DND-41 (cell line): ENCODE results near the gene HUNK.

Source experiments
- ATAC-seq: fragments of 200-7000 bp; cut with Tn5 transposase; 3 replicates; pipeline ENCODE4 v1.9.1; 2021; ENCODE audit warnings: low read depth; ENCODE audit not compliant: insufficient read depth
- DNase-seq: peaks from one replicate; pipeline ENCODE4 v3.0.0-alpha.2; 2020
- H2AFZ ChIP-seq: 2 replicates; pipeline ENCODE4 v1.6.0; 2012; ENCODE audit warnings: low read depth, low read length
- H3K27ac ChIP-seq: 2 replicates; pipeline ENCODE4 v1.5.1; 2012; ENCODE audit warnings: low read length, inconsistent platforms
- H3K27me3 ChIP-seq: fragments of 200-600 bp; sonication (generic); 2 replicates; pipeline ENCODE4 v1.6.0; 2012; ENCODE audit warnings: low read length, mild to moderate bottlenecking, inconsistent platforms; ENCODE audit not compliant: insufficient read depth, poor library complexity
- H3K36me3 ChIP-seq: 2 replicates; pipeline ENCODE4 v1.5.1; 2012; ENCODE audit warnings: low read length, inconsistent platforms; ENCODE audit not compliant: insufficient read depth
- H3K4me1 ChIP-seq: 2 replicates; pipeline ENCODE4 v1.5.1; 2012; ENCODE audit warnings: mild to moderate bottlenecking, low read length; ENCODE audit not compliant: insufficient read depth
- H3K4me2 ChIP-seq: 2 replicates; pipeline ENCODE4 v1.6.0; 2012; ENCODE audit warnings: mild to moderate bottlenecking, moderate library complexity, low read length, inconsistent platforms; ENCODE audit not compliant: insufficient read depth
- H3K4me3 ChIP-seq, 2 experiments: fragments of 200-600 bp in 1 of 2; shearing (Covaris generic) in 1 of 2; 2 replicates each; pipeline ENCODE4 v1.5.1; 2012 to 2016; ENCODE audit warnings: inconsistent platforms in 2 of 2, low read length in 2 of 2, mild to moderate bottlenecking in 2 of 2, low read depth in 1 of 2, moderate library complexity in 1 of 2
- H3K79me2 ChIP-seq: 2 replicates; pipeline ENCODE4 v1.6.0; 2012; ENCODE audit warnings: low read length, inconsistent platforms; ENCODE audit not compliant: insufficient read depth
- H3K9ac ChIP-seq: 2 replicates; pipeline ENCODE4 v1.6.0; 2012; ENCODE audit warnings: low read depth, mild to moderate bottlenecking, inconsistent platforms, low read length, moderate library complexity
- H3K9me3 ChIP-seq: 2 replicates; pipeline ENCODE4 v1.5.1; 2012; ENCODE audit warnings: low read length, moderate library complexity, mild to moderate bottlenecking, inconsistent platforms; ENCODE audit not compliant: insufficient read depth, severe bottlenecking
- H4K20me1 ChIP-seq: 2 replicates; pipeline ENCODE4 v1.6.0; 2012; ENCODE audit warnings: low read length; ENCODE audit not compliant: insufficient read depth
- CTCF ChIP-seq: IDR thresholded peaks from 2 replicates; pipeline ENCODE4 v1.5.1; 2012; ENCODE audit warnings: borderline replicate concordance, low read length, moderate library complexity, mild to moderate bottlenecking; ENCODE audit not compliant: poor library complexity, severe bottlenecking; ENCODE audit errors: extremely low read depth
- EZH2 ChIP-seq: IDR thresholded peaks from 3 replicates; pipeline ENCODE4 v1.6.1; 2012; ENCODE audit warnings: borderline replicate concordance, low read depth, mild to moderate bottlenecking, moderate library complexity, low read length, inconsistent platforms; ENCODE audit not compliant: severe bottlenecking

The HUNK gene

GRCh38 chr21:31873696-31874599 is 1.1 kb downstream of the HUNK start:
- no peak for DNase-seq
- no peak overlapping the region for H3K4me3 ChIP-seq
- no peak overlapping the region for H2AFZ ChIP-seq
- peaks cover 7% of the 10 kb centered on the region for H3K27me3 ChIP-seq
- ATAC-seq, result no peak
- no peaks in the 10 kb centered on the region for H3K36me3 ChIP-seq
- H3K79me2 ChIP-seq, result no peaks in the 10 kb centered on the region
- no peaks in the 10 kb centered on the region for H3K9me3 ChIP-seq
- no peak overlapping the region for H3K27ac ChIP-seq
- no peak overlapping the region for H3K9ac ChIP-seq
- no peak overlapping the region for H3K4me2 ChIP-seq
- H4K20me1 ChIP-seq, result no peaks in the 10 kb centered on the region
- TF ChIP-seq EZH2, result no peak
- no peak for TF ChIP-seq CTCF
- H3K4me1 ChIP-seq, result no peaks in the 10 kb centered on the region

GRCh38 chr21:31874812-31875212 is 2.0 kb downstream of the HUNK start:
- peaks cover 13% of the 10 kb centered on the region for H3K27me3 ChIP-seq

GRCh38 chr21:31875496-31876015 is 2.7 kb downstream of the HUNK start:
- ATAC-seq (no peak), DNase-seq (no peak)
- H3K79me2 ChIP-seq, result no peaks in the 10 kb centered on the region
- H2AFZ ChIP-seq, result no peak overlapping the region
- peaks cover 14% of the 10 kb centered on the region for H3K27me3 ChIP-seq
- no peak overlapping the region for H3K4me3 ChIP-seq
- H3K36me3 ChIP-seq, result no peaks in the 10 kb centered on the region
- no peak for TF ChIP-seq CTCF
- no peak overlapping the region for H3K27ac ChIP-seq
- no peaks in the 10 kb centered on the region for H3K4me1 ChIP-seq
- 0 out of 2 replicates have a peak, but pooled peaks cover under 1% of the 10 kb centered on the region for H4K20me1 ChIP-seq
- no peaks in the 10 kb centered on the region for H3K9me3 ChIP-seq
- no peak overlapping the region for H3K9ac ChIP-seq
- H3K4me2 ChIP-seq, result no peak overlapping the region

More at GRCh38 chr21:31874812-31875212, 2.0 kb downstream of the HUNK start:
- H3K4me3 ChIP-seq, result no peak overlapping the region
- ATAC-seq, result no peak
- no peaks in the 10 kb centered on the region for H4K20me1 ChIP-seq
- H3K27ac ChIP-seq, result no peak overlapping the region
- H3K9ac ChIP-seq, result no peak overlapping the region
- no peaks in the 10 kb centered on the region for H3K79me2 ChIP-seq
- TF ChIP-seq EZH2, result no peak
- no peak for TF ChIP-seq CTCF
- no peak overlapping the region for H2AFZ ChIP-seq
- DNase-seq, result no peak
- no peak overlapping the region for H3K4me2 ChIP-seq
- no peaks in the 10 kb centered on the region for H3K36me3 ChIP-seq
- no peaks in the 10 kb centered on the region for H3K9me3 ChIP-seq
- H3K4me1 ChIP-seq, result no peaks in the 10 kb centered on the region
